Mesenchymal stem cell (in vitro differentiated cells and primary cell): ENCODE results near the gene VWA2.

Source experiments
- DNase-seq: peaks from one replicate; pipeline ENCODE4 v3.0.0-alpha.2; 2013
- H2AFZ ChIP-seq: one replicate; pipeline ENCODE4 v1.6.1; 2013; ENCODE audit warnings: low read depth, mild to moderate bottlenecking, control low read depth, inconsistent platforms, low read length, moderate library complexity
- H2AK5ac ChIP-seq: 2 replicates; pipeline ENCODE4 v1.6.1; 2013; ENCODE audit warnings: low read length, moderate library complexity, mild to moderate bottlenecking, inconsistent platforms; ENCODE audit not compliant: severe bottlenecking
- H2BK120ac ChIP-seq: one replicate; pipeline ENCODE4 v1.6.1; 2013; ENCODE audit warnings: low read depth, mild to moderate bottlenecking, inconsistent platforms, low read length, moderate library complexity
- H2BK12ac ChIP-seq, 2 experiments: one replicate each; pipeline ENCODE4 v1.6.1; 2013; ENCODE audit warnings: inconsistent platforms in 2 of 2, low read length in 2 of 2, mild to moderate bottlenecking in 2 of 2, moderate library complexity in 2 of 2, control low read depth in 1 of 2
- H2BK15ac ChIP-seq: one replicate; pipeline ENCODE4 v1.6.1; 2013; ENCODE audit warnings: mild to moderate bottlenecking, low read depth, inconsistent platforms; ENCODE audit not compliant: poor library complexity, severe bottlenecking
- H2BK5ac ChIP-seq: 2 replicates; pipeline ENCODE4 v1.6.1; 2013; ENCODE audit warnings: low read depth, mild to moderate bottlenecking, low read length, control low read depth, inconsistent platforms; ENCODE audit not compliant: poor library complexity, severe bottlenecking
- H3K14ac ChIP-seq, 2 experiments: one replicate each; pipeline ENCODE4 v1.6.1; 2013; ENCODE audit warnings: inconsistent platforms in 2 of 2, low read length in 2 of 2, control low read depth in 1 of 2, mild to moderate bottlenecking in 1 of 2, moderate library complexity in 1 of 2
- H3K18ac ChIP-seq, 2 experiments: one replicate each; pipeline ENCODE4 v1.6.1; 2013; ENCODE audit warnings: inconsistent platforms in 2 of 2, low read length in 2 of 2, control low read depth in 1 of 2, low read depth in 1 of 2, mild to moderate bottlenecking in 1 of 2
- H3K23ac ChIP-seq, 2 experiments: one replicate each; pipeline ENCODE4 v1.6.1; 2013; ENCODE audit warnings: inconsistent platforms in 2 of 2, low read length in 2 of 2, mild to moderate bottlenecking in 2 of 2, moderate library complexity in 2 of 2, control low read depth in 1 of 2
- H3K27ac ChIP-seq: 2 replicates; pipeline ENCODE4 v1.5.1; 2013; ENCODE audit warnings: mild to moderate bottlenecking, moderate library complexity, low read length, control low read depth, inconsistent platforms; ENCODE audit not compliant: poor library complexity, severe bottlenecking
- H3K27me3 ChIP-seq, 2 experiments: 2 replicates each; pipeline versions ENCODE4 v1.6.1 to v1.7.0; 2013; ENCODE audit warnings: low read length in 2 of 2, mild to moderate bottlenecking in 2 of 2, moderate library complexity in 2 of 2, control low read depth in 1 of 2, inconsistent platforms in 1 of 2; ENCODE audit not compliant: control insufficient read depth in 1 of 2, insufficient read depth in 1 of 2
- H3K36me3 ChIP-seq, 2 experiments: 2 replicates each; pipeline versions ENCODE4 v1.6.1 to v1.7.0; 2013; ENCODE audit warnings: low read length in 2 of 2, control low read depth in 1 of 2, inconsistent platforms in 1 of 2, low read depth in 1 of 2, mild to moderate bottlenecking in 1 of 2; ENCODE audit not compliant: insufficient read depth in 2 of 2, control insufficient read depth in 1 of 2
- H3K4ac ChIP-seq, 2 experiments: one replicate each; pipeline ENCODE4 v1.6.1; 2013; ENCODE audit warnings: inconsistent platforms in 2 of 2, low read length in 2 of 2, mild to moderate bottlenecking in 2 of 2, moderate library complexity in 2 of 2, control low read depth in 1 of 2, low read depth in 1 of 2
- H3K4me1 ChIP-seq: 2 replicates; pipeline ENCODE4 v1.6.1; 2013; ENCODE audit warnings: low read depth, low read length, control low read depth; ENCODE audit not compliant: control insufficient read depth, insufficient read depth
- H3K4me2 ChIP-seq: 2 replicates; pipeline ENCODE4 v1.6.1; 2013; ENCODE audit warnings: low read length, mild to moderate bottlenecking, inconsistent platforms; ENCODE audit not compliant: poor library complexity, severe bottlenecking
- H3K4me3 ChIP-seq, 2 experiments: 2 replicates each; pipeline versions ENCODE4 v1.5.1 to v1.7.0; 2013; ENCODE audit warnings: low read length in 2 of 2, mild to moderate bottlenecking in 2 of 2, control low read depth in 1 of 2, low read depth in 1 of 2; ENCODE audit not compliant: insufficient read depth in 1 of 2
- H3K79me1 ChIP-seq: replicated peaks from 2 replicates; pipeline ENCODE4 v1.6.1; 2013; ENCODE audit warnings: mild to moderate bottlenecking, control low read depth, low read length, inconsistent platforms; ENCODE audit not compliant: poor library complexity, severe bottlenecking
- H3K9ac ChIP-seq: 2 replicates; pipeline ENCODE4 v1.7.0; 2013; ENCODE audit warnings: mild to moderate bottlenecking, low read length, moderate library complexity
- H3K9me3 ChIP-seq: 2 replicates; pipeline ENCODE4 v1.7.0; 2013; ENCODE audit warnings: mild to moderate bottlenecking, low read length; ENCODE audit not compliant: control insufficient read depth
- H4K8ac ChIP-seq: one replicate; pipeline ENCODE4 v1.6.1; 2013; ENCODE audit warnings: inconsistent platforms, mild to moderate bottlenecking, low read length, moderate library complexity
- H4K91ac ChIP-seq: one replicate; pipeline ENCODE4 v1.6.1; 2013; ENCODE audit warnings: mild to moderate bottlenecking, low read length, inconsistent platforms
- WGBS: methylation state at CpG from one replicate; pipeline ENCODE4 v1.1.7; 2013; ENCODE audit warnings: mixed read lengths; 5-methylcytosine and 5-hydroxymethylcytosine counted together

Gene VWA2

DNA sequence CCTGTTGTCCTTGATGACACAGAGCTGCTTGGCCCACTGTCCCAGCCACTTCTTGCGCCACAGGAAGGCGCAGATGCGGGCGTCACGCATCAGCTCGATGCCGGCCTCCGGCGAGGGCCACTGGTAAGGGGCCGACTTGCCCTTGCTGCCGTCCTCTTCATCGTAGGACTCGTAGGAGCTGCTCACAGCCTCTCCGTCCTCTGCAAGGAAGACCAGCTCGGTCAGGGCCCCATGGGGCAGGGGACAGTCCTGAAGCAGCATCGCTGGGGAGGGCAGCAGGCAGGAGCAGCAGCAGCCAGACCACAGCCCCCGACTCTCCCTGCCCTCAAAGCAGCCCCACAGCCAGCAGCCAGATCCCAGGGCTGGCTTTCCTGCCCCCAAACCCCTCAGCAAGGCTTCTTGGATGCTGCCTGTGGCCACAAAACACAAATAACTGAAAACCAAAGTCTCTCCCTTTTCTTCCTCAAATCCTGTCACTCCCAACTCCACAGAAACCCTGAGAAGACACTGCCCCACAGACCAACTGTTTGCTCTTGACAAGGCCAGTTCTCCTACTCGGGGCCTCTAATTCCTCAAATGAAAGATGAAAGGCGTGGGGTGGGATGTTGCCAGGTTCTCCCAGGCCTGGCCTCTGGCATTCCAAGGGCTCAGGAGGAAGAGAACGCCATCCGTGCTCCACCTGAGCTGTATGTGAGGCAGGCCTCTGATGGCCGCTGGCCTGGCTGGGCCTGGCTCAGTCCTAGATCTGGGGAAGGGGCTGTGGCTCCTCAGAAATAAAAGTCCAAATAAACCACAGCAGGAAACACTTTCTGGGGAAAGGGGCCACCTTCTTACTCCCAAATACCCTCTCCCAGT is 76.7 kb downstream of the VWA2 start:
- Histone ChIP-seq H3K4me1 (peaks cover 6% of the 10 kb centered on the region), H3K4me3 (no peak overlapping the region), H2BK120ac (no peak overlapping the region), H3K27ac (no peak overlapping the region), H2BK5ac (no peak overlapping the region), H2BK12ac (peak overlapping the region; percentile 18 to 67), H4K8ac (peak overlapping the region; percentile 55), H3K4ac (peak overlapping the region; percentile 28 to 70), H4K91ac (peak overlapping the region; percentile 1), H3K36me3 (peaks cover 0 to 4% of the 10 kb centered on the region in 2 experiments), H3K23ac (no peak overlapping the region), H3K27me3 (peaks cover 0 to 63% of the 10 kb centered on the region in 2 experiments), H3K9ac (no peak overlapping the region), H2AK5ac (peak overlapping the region; percentile 48), H3K14ac (peak overlapping the region in 1 of 2 experiments; percentile 84), H3K9me3 (no peaks in the 10 kb centered on the region), H3K4me2 (no peak overlapping the region), H2BK15ac (peak overlapping the region; percentile 55), H2AFZ (no peak overlapping the region), H3K18ac (peak overlapping the region; percentile 21 to 68), H3K79me1 (no peaks in the 10 kb centered on the region)
- WGBS: 91% methylated on average over 22 of the region's 22 CpGs
- DNase-seq: no peak

- H3K36me3 ChIP-seq: peaks cover 0 to 4% of the 10 kb centered on the region in 2 experiments
- no peak overlapping the region for H3K4ac ChIP-seq
- H2BK15ac ChIP-seq: no peak overlapping the region
- no peak overlapping the region for H2BK120ac ChIP-seq
- 93% methylated on average over 3 of the region's 5 CpGs for WGBS
- no peaks in the 10 kb centered on the region for H3K79me1 ChIP-seq
- no peak overlapping the region for H4K91ac ChIP-seq
- H2AK5ac ChIP-seq: no peak overlapping the region
- no peak overlapping the region for H4K8ac ChIP-seq
- peaks cover 8% of the 10 kb centered on the region for H3K4me1 ChIP-seq
- no peak for DNase-seq
- H3K9ac ChIP-seq: no peak overlapping the region
- no peak overlapping the region for H3K14ac ChIP-seq
- H3K27me3 ChIP-seq: peaks cover 0 to 59% of the 10 kb centered on the region in 2 experiments
- H2BK12ac ChIP-seq: no peak overlapping the region
- H3K4me2 ChIP-seq: no peak overlapping the region
- H3K18ac ChIP-seq: no peak overlapping the region
- no peaks in the 10 kb centered on the region for H3K9me3 ChIP-seq
- no peak overlapping the region for H3K27ac ChIP-seq
- no peak overlapping the region for H2AFZ ChIP-seq
- no peak overlapping the region for H3K23ac ChIP-seq
- H3K4me3 ChIP-seq: no peak overlapping the region
- no peak overlapping the region for H2BK5ac ChIP-seq
Observed at GRCh38 chr10:114316744-114317143, 77.7 kb downstream of the VWA2 start.

DNA sequence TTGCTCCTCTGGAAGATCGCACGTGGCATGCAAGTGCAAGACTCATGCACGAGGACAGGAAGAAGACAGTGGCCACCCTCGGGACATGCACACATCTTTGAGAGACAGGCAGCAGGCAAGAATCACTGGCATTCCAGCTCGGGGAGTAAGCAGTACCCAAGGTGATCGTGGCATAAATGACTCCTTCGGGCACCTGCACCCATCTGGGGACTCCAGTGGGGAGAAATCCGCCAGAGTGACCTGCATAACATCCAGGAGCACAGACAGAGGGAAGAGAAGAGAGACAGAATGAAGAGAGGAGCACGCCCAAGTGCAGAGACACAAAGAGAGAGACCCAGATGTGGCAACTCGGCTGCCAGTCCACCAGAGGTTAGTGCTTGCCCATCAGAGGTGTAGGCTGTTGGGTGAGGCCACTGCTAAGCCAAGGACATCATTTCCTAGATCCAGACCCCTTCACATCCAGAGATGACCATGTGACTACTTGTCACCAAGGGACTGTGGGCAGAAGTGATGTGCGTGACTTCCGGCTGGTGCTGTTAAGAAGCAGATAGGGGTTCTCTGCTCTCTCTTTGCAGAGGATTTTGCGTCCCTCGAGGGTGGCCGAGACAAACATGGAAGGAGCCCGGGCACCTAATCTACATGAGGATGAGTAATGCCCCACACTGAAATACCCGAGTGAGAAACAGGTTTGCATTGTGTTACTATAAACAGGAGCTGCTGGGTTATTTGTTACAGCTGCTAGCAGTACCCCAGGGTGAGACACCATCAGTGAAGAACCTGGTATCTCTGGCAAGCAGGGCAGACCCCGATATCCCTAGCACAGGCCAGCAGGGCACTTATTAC is 80.6 kb downstream of the VWA2 start:
- Histone ChIP-seq H3K4me1 (peaks cover 14% of the 10 kb centered on the region), H4K91ac (no peak overlapping the region), H2BK120ac (no peak overlapping the region), H4K8ac (no peak overlapping the region), H3K4me3 (no peak overlapping the region), H3K18ac (peak overlapping the region in 1 of 2 experiments; percentile 48), H3K4me2 (no peak overlapping the region), H2BK5ac (no peak overlapping the region), H2BK15ac (no peak overlapping the region), H2BK12ac (peak overlapping the region in 1 of 2 experiments; percentile 49), H3K14ac (no peak overlapping the region), H3K23ac (no peak overlapping the region), H3K9me3 (no peaks in the 10 kb centered on the region), H3K27me3 (peaks cover 0 to 45% of the 10 kb centered on the region in 2 experiments), H3K4ac (no peak overlapping the region), H3K79me1 (no peaks in the 10 kb centered on the region), H3K27ac (no peak overlapping the region), H3K36me3 (peaks cover 0 to 4% of the 10 kb centered on the region in 2 experiments), H2AFZ (no peak overlapping the region), H3K9ac (no peak overlapping the region), H2AK5ac (no peak overlapping the region)
- 94% methylated on average over 18 of the region's 18 CpGs for WGBS
- DNase-seq: no peak
